SH-SY5Y (cell line): ENCODE data around the gene COG1.

Source experiments
- GATA2 ChIP-seq: IDR thresholded peaks from 2 replicates; pipeline ENCODE4 v1.6.1; 2011; ENCODE audit warnings: mild to moderate bottlenecking, low read depth, low read length
- GATA3 ChIP-seq: IDR thresholded peaks from 2 replicates; pipeline ENCODE4 v1.6.1; 2011; ENCODE audit warnings: low read depth, mild to moderate bottlenecking, low read length, moderate library complexity

The COG1 gene

GRCh38 chr17:73165616-73166404 lies 27.0 kb upstream of the COG1 start:
- no peak for TF ChIP-seq GATA2
- TF ChIP-seq GATA3 = no peak

DNA sequence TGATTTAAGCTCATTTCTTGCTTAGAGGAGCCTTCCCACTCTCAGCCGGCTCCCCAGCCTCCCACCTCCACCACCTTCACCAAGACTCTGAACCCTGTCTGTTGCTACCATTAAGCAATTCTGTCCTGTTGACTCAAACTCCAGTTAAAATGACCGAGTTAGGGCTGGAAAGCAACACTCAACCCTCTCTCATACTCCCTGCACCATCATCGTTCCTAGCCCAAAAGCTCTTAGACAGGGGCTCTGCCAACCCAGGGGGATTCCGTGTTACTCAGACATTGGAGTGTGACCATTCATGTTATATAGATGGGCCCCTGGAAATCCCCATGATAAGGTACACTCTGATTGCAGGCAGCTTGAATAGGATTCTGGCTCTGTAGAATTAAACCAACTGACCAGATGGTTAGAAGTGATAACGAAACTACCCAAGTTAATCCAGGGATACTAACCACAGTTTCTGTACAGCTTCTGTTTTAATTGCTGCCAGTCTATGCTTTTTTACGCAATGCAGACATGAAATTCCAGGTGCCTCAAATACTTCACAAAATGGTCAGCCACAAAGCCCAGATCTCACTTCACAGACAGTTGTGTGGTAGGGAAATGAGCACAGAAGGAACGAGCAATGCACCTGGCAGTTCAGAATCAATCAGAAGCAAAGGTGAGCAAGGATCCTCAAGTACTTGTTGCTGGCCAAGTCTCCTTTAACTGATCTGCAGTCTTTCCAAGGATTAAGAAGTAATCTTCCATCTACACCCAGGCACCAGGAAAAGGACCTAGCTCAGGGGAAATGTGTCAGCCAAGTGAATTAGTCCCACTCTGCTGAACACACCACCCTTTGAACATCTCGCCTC lies 25.9 kb upstream of the COG1 start:
- 0 out of 2 replicates have a peak, but pooled peaks have one; percentile 34 for TF ChIP-seq GATA2
- TF ChIP-seq GATA3 = no peak

DNA sequence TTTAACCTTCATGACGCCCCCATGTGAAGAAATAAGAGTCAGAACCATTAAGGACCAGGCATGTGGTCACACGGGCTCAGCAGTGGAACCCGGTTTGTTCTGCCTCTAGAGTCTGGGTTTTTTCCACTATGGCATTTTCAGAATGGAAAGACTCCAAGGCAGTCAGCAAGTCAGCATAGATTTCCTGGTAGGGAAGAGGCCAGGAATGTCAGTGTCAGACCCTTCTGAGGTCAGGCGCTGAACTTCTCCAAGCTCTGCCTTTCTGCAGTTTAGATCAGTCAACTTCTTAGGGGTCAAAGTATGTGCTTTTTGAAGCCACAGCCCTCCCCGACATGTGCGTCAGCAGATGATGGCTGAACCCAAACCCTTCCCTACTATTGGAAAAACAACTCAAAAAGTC lies 24.2 kb upstream of the COG1 start:
- TF ChIP-seq GATA2 = no peak

GRCh38 chr17:73170324-73170723 lies 22.5 kb upstream of the COG1 start:
- no peak for TF ChIP-seq GATA2
- no peak for TF ChIP-seq GATA3

DNA sequence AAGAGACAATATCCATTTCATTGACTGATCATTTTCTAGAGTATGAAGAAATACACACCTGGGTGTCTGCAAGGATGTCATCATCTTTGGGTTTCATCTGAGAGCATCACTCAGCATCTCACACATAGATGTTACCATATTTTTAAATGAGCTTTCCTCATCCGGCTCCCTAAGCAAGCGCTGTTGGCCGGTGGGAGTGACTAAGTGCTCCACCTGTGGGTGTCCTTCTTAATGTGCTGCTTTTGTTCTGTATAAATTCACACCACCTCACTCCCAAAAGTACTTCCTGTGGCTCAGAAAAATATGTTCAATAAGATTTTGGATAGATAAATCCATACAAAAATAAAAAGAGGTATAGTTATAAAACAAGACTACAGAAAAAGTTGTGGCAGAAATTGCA lies 20.6 kb upstream of the COG1 start:
- TF ChIP-seq GATA2 (no peak), GATA3 (no peak)

GRCh38 chr17:73174126-73174525 lies 18.7 kb upstream of the COG1 start:
- TF ChIP-seq GATA3 (no peak), GATA2 (no peak)

- no peak for TF ChIP-seq GATA2
- no peak for TF ChIP-seq GATA3
Observed at GRCh38 chr17:73175962-73176565, 16.8 kb upstream of the COG1 start.

DNA sequence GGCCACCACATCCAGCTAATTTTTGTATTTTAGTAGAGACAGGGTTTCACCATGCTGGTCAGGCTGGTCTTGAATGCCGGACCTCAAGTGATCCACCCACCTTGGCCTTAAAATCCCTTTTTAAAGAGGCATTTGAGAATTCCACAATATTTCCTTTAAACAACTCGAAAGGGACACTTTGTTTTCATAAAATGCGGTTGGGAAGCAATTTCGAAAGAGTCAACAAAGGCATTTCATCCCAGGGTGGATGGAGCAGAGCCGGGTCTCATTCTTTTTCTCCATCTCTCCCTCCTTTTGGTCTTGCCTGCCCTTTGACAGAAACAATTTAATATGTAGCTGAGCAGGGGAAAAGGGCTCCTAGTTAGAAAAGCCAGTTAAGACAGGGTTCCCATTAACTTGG lies 13.5 kb upstream of the COG1 start:
- no peak for TF ChIP-seq GATA3
- no peak for TF ChIP-seq GATA2

DNA sequence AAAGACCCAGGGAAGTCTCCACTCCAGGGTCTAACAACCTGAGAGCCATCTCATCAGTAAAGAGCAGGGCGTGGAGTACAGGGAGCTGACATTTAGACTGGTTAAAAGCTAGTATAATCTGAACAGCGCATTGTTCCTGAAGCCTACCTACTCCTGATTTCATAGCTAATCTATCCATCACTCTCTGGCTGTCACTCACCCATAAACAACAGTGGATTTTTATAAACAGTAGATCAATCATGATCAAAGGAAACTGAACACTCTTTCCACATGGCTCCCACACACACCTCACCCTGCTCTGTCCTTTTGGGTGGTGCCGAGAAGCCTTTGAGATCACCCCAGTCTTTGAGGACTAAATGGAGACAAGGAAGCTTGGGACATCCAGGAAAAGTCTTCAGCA lies 13.0 kb upstream of the COG1 start:
- TF ChIP-seq GATA3 (no peak), GATA2 (no peak)

- peak; percentile 42; the same call in 1 of the 2 replicates for TF ChIP-seq GATA2
- no peak for TF ChIP-seq GATA3
Observed at GRCh38 chr17:73182616-73183310, 10.1 kb upstream of the COG1 start.

DNA sequence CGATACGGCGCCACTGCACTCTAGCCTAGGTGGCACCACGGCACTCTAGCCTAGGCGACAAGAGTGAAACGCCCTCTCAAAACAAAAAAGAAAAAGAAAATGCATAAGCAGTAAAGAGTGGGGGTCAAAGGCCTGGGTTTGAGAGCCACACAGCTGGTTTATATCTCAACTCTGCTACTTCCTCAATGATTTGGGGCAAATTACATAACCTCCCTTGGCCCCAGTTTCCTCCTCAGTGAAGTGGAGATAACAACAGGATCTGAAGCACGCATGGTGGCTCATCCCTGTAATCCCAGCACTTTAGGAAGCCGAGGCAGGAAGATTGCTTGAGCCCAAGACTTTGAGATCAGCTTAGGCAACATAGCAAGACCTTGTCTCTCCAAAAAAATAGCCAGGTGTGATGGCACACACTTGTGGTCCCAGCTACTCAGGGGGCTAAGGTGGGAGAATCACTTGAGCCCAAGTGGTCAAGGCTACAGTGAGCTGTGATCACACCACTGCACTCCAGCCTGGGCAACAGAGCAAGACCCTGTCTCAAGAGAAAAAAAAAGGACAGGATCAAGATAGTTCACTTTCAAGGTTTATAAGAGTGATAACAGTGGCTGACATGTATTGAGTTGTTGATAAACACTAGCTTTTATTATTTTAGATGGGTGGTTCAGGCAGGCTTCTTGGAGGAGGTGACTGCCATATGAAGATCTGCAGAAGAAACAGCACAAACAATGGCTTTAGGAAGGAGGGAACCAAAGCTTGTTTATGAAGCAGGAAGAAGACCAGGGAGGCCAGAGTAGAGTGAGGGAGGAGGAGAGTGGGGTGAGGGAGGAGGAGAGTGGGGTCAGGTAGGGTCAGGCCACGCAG lies 8.5 kb upstream of the COG1 start:
- TF ChIP-seq GATA3 = no peak
- TF ChIP-seq GATA2 = no peak

DNA sequence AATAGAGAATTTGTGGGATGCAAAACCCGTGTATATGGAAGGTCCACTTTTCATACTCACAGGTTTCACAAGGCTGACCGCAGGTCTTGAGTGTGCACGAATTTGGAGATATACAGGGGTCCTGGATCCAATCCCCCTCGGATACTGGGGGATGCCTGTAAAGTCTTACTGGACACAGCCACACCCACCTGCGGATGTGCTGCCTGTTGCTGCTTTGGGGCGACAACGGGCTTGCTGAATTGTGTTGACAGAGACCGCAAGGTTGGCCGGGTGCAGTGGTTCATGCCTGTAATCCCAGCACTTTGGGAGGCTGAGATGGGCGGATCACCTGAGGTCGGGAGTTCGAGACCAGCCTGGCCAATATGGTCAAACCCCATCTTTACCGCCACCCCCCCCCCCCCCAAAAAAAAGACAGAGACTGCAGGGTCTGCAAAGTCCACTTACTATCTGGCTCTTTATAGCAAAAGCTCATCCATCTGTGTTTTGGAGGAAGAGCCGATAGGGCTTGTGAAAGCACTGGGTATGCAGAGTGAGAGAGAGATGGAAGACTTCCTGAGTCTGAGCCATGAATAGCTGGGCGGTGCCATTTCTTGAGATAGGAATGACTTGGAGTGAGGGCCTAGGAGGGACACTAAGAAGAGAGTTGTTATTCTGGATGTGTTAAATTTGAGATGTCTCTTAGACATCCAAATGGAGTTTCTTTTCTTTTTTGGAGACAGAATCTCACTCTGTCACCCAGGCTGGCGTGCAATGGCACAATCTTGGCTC lies 6.4 kb upstream of the COG1 start:
- no peak for TF ChIP-seq GATA2

GRCh38 chr17:73187203-73187769 lies 5.6 kb upstream of the COG1 start:
- TF ChIP-seq GATA3 (no peak), GATA2 (no peak)
